ENCODE measurements around the gene ORM2.

DNA sequence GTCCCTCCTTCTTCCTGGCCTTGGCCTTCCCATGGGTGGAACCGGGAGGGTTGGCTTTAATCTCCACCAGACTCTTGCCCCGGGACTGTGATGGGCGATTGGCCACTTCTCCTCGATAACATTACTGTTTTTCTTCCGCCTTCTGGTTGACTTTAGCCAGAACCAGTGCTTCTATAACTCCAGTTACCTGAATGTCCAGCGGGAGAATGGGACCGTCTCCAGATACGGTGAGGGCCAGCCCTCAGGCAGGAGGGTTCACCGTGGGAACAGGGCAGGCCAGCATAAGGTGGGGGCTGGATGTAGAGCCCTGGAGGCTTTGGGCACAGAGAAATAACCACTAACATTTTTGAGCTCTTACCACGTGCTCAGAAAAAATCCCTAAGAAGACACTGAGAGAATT is 967 bp downstream of the ORM2 start:
- TF ChIP-seq CTCF (IDR thresholded peaks at IDR 0.05) (no peak), POLR2A (IDR thresholded peaks at IDR 0.05) (no peak)
